ENCODE measurements around the gene NLRC5. TPM values are rescaled to one million over a fixed set of nuclear protein-coding genes. Genes with fewer than 3 reads are reported as not detected.

The NLRC5 gene
- total RNA-seq, 4 donors from 2014 or later = 11.1 to 39.7 (median 16.3) TPM

GRCh38 chr16:56974549-56975300 is 14.6 kb upstream of the NLRC5 start:
- Histone ChIP-seq H3K9me3 (no peaks in the 10 kb centered on the region), H3K4me1 (no peaks in the 10 kb centered on the region), H3K4me3 (no peak overlapping the region), H3K36me3 (no peaks in the 10 kb centered on the region), H3K27ac (no peak overlapping the region), H3K27me3 (no peaks in the 10 kb centered on the region)
- TF ChIP-seq EP300 (IDR thresholded peaks at IDR 0.05) (no peak), POLR2A (IDR thresholded peaks at IDR 0.05) (no peak), CTCF (IDR thresholded peaks at IDR 0.05) (no peak), POLR2AphosphoS5 (IDR thresholded peaks at IDR 0.05) (no peak)
- no peak for ATAC-seq
- WGBS, 2 donors (ENCODE audit: low coverage in 1 of 2) = 84 to 86% methylated on average over 3 to 7 of the region's 9 CpGs

- Histone ChIP-seq H3K4me3 (no peak overlapping the region), H3K27me3 (no peaks in the 10 kb centered on the region), H3K36me3 (no peaks in the 10 kb centered on the region), H3K27ac (no peak overlapping the region), H3K9me3 (no peaks in the 10 kb centered on the region), H3K4me1 (no peaks in the 10 kb centered on the region)
- WGBS, 2 donors (ENCODE audit: low coverage in 1 of 2) = 81 to 88% methylated on average over 7 to 10 of the region's 10 CpGs
- no peak for ATAC-seq
- TF ChIP-seq EP300 (IDR thresholded peaks at IDR 0.05) = no peak
- no peak for TF ChIP-seq POLR2A (IDR thresholded peaks at IDR 0.05)
- no peak for TF ChIP-seq POLR2AphosphoS5 (IDR thresholded peaks at IDR 0.05)
- no peak for TF ChIP-seq CTCF (IDR thresholded peaks at IDR 0.05)
Observed at GRCh38 chr16:56975714-56976113, 13.6 kb upstream of the NLRC5 start.

GRCh38 chr16:56977216-56977615 is 12.1 kb upstream of the NLRC5 start:
- no peak for TF ChIP-seq POLR2AphosphoS5 (IDR thresholded peaks at IDR 0.05)
- no peak for TF ChIP-seq EP300 (IDR thresholded peaks at IDR 0.05)
- H3K27ac ChIP-seq = no peak overlapping the region
- H3K4me1 ChIP-seq = no peaks in the 10 kb centered on the region
- H3K4me3 ChIP-seq = no peak overlapping the region
- H3K27me3 ChIP-seq = no peaks in the 10 kb centered on the region
- no peak for ATAC-seq
- 85 to 92% methylated on average over 5 of the region's 6 CpGs for WGBS, 2 donors (ENCODE audit: low coverage in 1 of 2)
- H3K9me3 ChIP-seq = no peaks in the 10 kb centered on the region
- no peaks in the 10 kb centered on the region for H3K36me3 ChIP-seq

- TF ChIP-seq POLR2A (IDR thresholded peaks at IDR 0.05) = no peak
- no peak for TF ChIP-seq CTCF (IDR thresholded peaks at IDR 0.05)
- no peak for TF ChIP-seq EP300 (IDR thresholded peaks at IDR 0.05)
- TF ChIP-seq POLR2AphosphoS5 (IDR thresholded peaks at IDR 0.05) = no peak
- ATAC-seq = no peak
- 97 to 100% methylated on average over 1 to 3 of the region's 11 CpGs for WGBS, 2 donors (ENCODE audit: low coverage in 1 of 2)
- no peak overlapping the region for H3K27ac ChIP-seq
- H3K9me3 ChIP-seq = no peaks in the 10 kb centered on the region
- H3K27me3 ChIP-seq = no peaks in the 10 kb centered on the region
- no peaks in the 10 kb centered on the region for H3K4me1 ChIP-seq
- H3K36me3 ChIP-seq = no peaks in the 10 kb centered on the region
- no peak overlapping the region for H3K4me3 ChIP-seq
Observed at GRCh38 chr16:56977823-56978430, 11.4 kb upstream of the NLRC5 start.

- WGBS, 2 donors (ENCODE audit: low coverage in 1 of 2) = 88 to 89% methylated on average over 3 to 4 of the region's 4 CpGs
- TF ChIP-seq CTCF (IDR thresholded peaks at IDR 0.05) (no peak), EP300 (IDR thresholded peaks at IDR 0.05) (no peak), POLR2AphosphoS5 (IDR thresholded peaks at IDR 0.05) (no peak), POLR2A (IDR thresholded peaks at IDR 0.05) (no peak)
- H3K27ac ChIP-seq = no peak overlapping the region
Observed at GRCh38 chr16:56980201-56980535, 9.2 kb upstream of the NLRC5 start.

More at GRCh38 chr16:56980201-56980535, 9.2 kb upstream of the NLRC5 start:
- Histone ChIP-seq H3K9me3 (no peaks in the 10 kb centered on the region), H3K4me3 (no peak overlapping the region), H3K27me3 (no peaks in the 10 kb centered on the region), H3K36me3 (no peaks in the 10 kb centered on the region), H3K4me1 (peaks cover 0 to 6% (median 0%) of the 10 kb centered on the region in 3 donors)
- no peak for ATAC-seq
